GM23338 (cell line): ENCODE data around the gene UBXN10. TPM values are rescaled to one million over a fixed set of nuclear protein-coding genes. Genes with fewer than 3 reads are reported as not detected.

Experiments
- ATAC-seq: fragments of 200-7000 bp; cut with Tn5 transposase; 3 replicates; pipeline ENCODE4 v1.9.1; 2020
- DNase-seq: peaks from one replicate; pipeline ENCODE4 v3.0.0-alpha.2; 2015; ENCODE audit warnings: low spot score
- H2AFZ ChIP-seq: fragments of 200-600 bp; sonication (generic); 2 replicates; pipeline ENCODE4 v1.8.0; 2016; ENCODE audit warnings: antibody characterized with exemption, mild to moderate bottlenecking, moderate library complexity
- H3F3A ChIP-seq: fragments of 200-600 bp; sonication (generic); replicated peaks from 2 replicates; pipeline ENCODE4 v1.8.0; 2017; ENCODE audit warnings: antibody characterized with exemption, mixed run types, low read depth
- H3K27ac ChIP-seq: fragments of 200-600 bp; sonication (generic); 2 replicates; pipeline ENCODE4 v1.6.1; 2016; ENCODE audit warnings: low read depth
- H3K27me3 ChIP-seq: fragments of 200-600 bp; sonication (generic); 2 replicates; pipeline ENCODE4 v1.8.0; 2016; ENCODE audit warnings: mild to moderate bottlenecking, mixed run types, moderate library complexity; ENCODE audit not compliant: insufficient read depth
- H3K36me3 ChIP-seq: fragments of 200-600 bp; sonication (generic); 2 replicates; pipeline ENCODE4 v1.8.0; 2016; ENCODE audit warnings: mild to moderate bottlenecking; ENCODE audit not compliant: insufficient read depth
- H3K4me1 ChIP-seq: fragments of 200-600 bp; sonication (generic); 2 replicates; pipeline ENCODE4 v1.8.0; 2016; ENCODE audit warnings: mild to moderate bottlenecking, moderate library complexity; ENCODE audit not compliant: insufficient read depth
- H3K4me2 ChIP-seq: fragments of 200-600 bp; sonication (generic); 2 replicates; pipeline ENCODE4 v1.7.1; 2017; ENCODE audit warnings: mixed run types
- H3K4me3 ChIP-seq: fragments of 200-600 bp; sonication (generic); 2 replicates; pipeline ENCODE4 v1.6.1; 2016; ENCODE audit warnings: mixed run types
- H3K79me2 ChIP-seq: fragments of 200-600 bp; sonication (generic); replicated peaks from 2 replicates; pipeline ENCODE4 v1.8.0; 2017; ENCODE audit warnings: mild to moderate bottlenecking; ENCODE audit not compliant: insufficient read depth
- H3K9me2 ChIP-seq: fragments of 200-600 bp; sonication (generic); 2 replicates; pipeline ENCODE4 v1.8.0; 2017; ENCODE audit not compliant: insufficient read depth
- H4K20me1 ChIP-seq: fragments of 200-600 bp; sonication (generic); replicated peaks from 2 replicates; pipeline ENCODE4 v1.8.0; 2017; ENCODE audit warnings: mild to moderate bottlenecking; ENCODE audit not compliant: insufficient read depth
- H3K27ac Mint-ChIP-seq: 2 replicates; pipeline ENCODE4 v1.8.0; 2020; ENCODE audit warnings: inconsistent platforms, mild to moderate bottlenecking, moderate library complexity, mixed read lengths
- H3K27me3 Mint-ChIP-seq: 3 replicates; pipeline ENCODE4 v1.8.0; 2022; ENCODE audit warnings: low read depth, mild to moderate bottlenecking, moderate library complexity, mixed read lengths, inconsistent platforms; ENCODE audit not compliant: insufficient read depth, poor library complexity
- H3K36me3 Mint-ChIP-seq: 3 replicates; pipeline ENCODE4 v1.8.0; 2021; ENCODE audit warnings: low read depth, mild to moderate bottlenecking, inconsistent platforms, moderate library complexity, mixed read lengths
- H3K4me1 Mint-ChIP-seq: 3 replicates; pipeline ENCODE4 v1.8.0; 2020; ENCODE audit warnings: mild to moderate bottlenecking, inconsistent platforms, mixed read lengths
- H3K4me3 Mint-ChIP-seq: 3 replicates; pipeline ENCODE4 v1.8.0; 2021; ENCODE audit warnings: moderate library complexity, mild to moderate bottlenecking, inconsistent platforms, mixed read lengths
- H3K9me3 Mint-ChIP-seq: 3 replicates; pipeline ENCODE4 v1.8.0; 2020; ENCODE audit warnings: moderate library complexity, mild to moderate bottlenecking, inconsistent platforms, mixed read lengths
- EZH2phosphoT487 ChIP-seq: fragments of 200-600 bp; sonication (generic); IDR thresholded peaks from one replicate; pipeline ENCODE4 v1.8.1; 2018; ENCODE audit warnings: antibody characterized with exemption; ENCODE audit not compliant: unreplicated experiment
- JUNB ChIP-seq: IDR thresholded peaks from one replicate; pipeline ENCODE4 v1.6.1; 2016; ENCODE audit warnings: antibody characterized with exemption; ENCODE audit not compliant: unreplicated experiment
- STAT1 ChIP-seq: IDR thresholded peaks from one replicate; pipeline ENCODE4 v1.6.1; 2016; ENCODE audit warnings: antibody characterized with exemption; ENCODE audit not compliant: unreplicated experiment
- ZNF114 ChIP-seq: fragments of 250-450 bp; sonication (Bioruptor Pico); IDR thresholded peaks from 2 replicates; pipeline ENCODE4 v1.5.0; 2020; ENCODE audit warnings: mild to moderate bottlenecking, moderate library complexity
- ZNF331 ChIP-seq: fragments of 250-450 bp; sonication (Bioruptor Pico); IDR thresholded peaks from 2 replicates; pipeline ENCODE4 v1.5.0; 2020; ENCODE audit warnings: low read depth, mild to moderate bottlenecking, moderate library complexity
- polyA plus RNA-seq: library from polyadenylated mRNA; unstranded; fragments of >200 nt; fragmentation: Nextera tagmentation; extraction: Ambion mirVana; gene quantifications from 2 replicates; pipeline ENCODE4 v1.2.1, GENCODE V29; 2016
- total RNA-seq: library from RNA; depleted of rRNA; stranded (reverse); fragments of >200 nt; shearing (Covaris generic); gene quantifications from 2 replicates; pipeline ENCODE4 v1.2.3, GENCODE V29; 2014
- TF ChIP-seq, protein P1 (sequence below): fragments of 250-450 bp; sonication (Bioruptor Pico); IDR thresholded peaks from 2 replicates; pipeline ENCODE4 v1.5.0; 2020; ENCODE audit warnings: mild to moderate bottlenecking, moderate library complexity

UBXN10 gene
- total and polyA plus RNA-seq, 2 experiments from 2014 or later, result 0.27 to 0.69 TPM

DNA sequence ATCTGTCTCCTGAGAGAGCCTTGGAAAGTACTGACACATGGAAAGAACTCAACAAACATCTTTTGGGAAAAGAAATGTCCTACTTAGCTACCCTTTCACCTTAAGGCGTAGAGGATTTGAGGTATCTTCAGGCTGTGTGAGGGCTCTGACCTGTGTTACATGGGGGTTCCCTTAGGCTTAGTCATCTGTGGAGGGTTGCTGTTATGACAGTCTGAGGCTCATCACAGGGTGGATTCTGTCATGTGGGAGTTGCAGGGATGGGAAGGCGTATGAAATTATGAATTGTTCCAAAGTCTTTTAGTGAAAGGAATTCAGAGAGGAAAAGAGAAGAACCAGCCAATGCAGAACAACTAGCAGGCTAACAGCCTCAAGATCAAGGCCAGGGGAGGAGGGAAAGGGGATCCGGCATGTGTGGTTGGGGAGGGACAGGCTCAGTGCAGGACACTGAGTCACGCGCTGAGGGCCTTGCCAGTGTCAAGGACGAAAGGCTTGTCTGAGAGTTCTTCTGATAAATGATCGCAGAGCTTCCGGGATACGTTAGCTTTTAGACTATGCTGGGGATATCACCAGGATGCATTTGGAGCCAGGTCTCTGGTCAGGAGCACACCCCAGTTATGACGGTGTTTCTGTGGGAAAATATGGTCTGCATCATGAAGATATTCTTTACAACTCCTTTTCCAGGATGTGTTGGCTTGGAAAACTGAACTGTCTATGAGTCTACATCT, 25.0 kb downstream of the UBXN10 start:
- Histone ChIP-seq H3K36me3 (no peaks in the 10 kb centered on the region), H3K4me1 (peaks cover 12% of the 10 kb centered on the region), H3K9me2 (no peaks in the 10 kb centered on the region), H3K27ac (no peak overlapping the region), H2AFZ (no peak overlapping the region), H3K27me3 (no peaks in the 10 kb centered on the region), H4K20me1 (no peaks in the 10 kb centered on the region), H3F3A (no peaks in the 10 kb centered on the region), H3K4me2 (no peak overlapping the region), H3K79me2 (no peaks in the 10 kb centered on the region), H3K4me3 (no peak overlapping the region)
- DNase-seq (no peak), ATAC-seq (no peak)
- Mint-ChIP-seq H3K27ac (no peak overlapping the region), H3K9me3 (no peaks in the 10 kb centered on the region), H3K4me3 (no peak overlapping the region), H3K27me3 (peaks cover 9% of the 10 kb centered on the region), H3K4me1 (peaks cover 10% of the 10 kb centered on the region), H3K36me3 (no peaks in the 10 kb centered on the region)
- TF ChIP-seq ZNF114 (CRISPR knock-in tag), result no peak
- TF ChIP-seq, protein P1, sequence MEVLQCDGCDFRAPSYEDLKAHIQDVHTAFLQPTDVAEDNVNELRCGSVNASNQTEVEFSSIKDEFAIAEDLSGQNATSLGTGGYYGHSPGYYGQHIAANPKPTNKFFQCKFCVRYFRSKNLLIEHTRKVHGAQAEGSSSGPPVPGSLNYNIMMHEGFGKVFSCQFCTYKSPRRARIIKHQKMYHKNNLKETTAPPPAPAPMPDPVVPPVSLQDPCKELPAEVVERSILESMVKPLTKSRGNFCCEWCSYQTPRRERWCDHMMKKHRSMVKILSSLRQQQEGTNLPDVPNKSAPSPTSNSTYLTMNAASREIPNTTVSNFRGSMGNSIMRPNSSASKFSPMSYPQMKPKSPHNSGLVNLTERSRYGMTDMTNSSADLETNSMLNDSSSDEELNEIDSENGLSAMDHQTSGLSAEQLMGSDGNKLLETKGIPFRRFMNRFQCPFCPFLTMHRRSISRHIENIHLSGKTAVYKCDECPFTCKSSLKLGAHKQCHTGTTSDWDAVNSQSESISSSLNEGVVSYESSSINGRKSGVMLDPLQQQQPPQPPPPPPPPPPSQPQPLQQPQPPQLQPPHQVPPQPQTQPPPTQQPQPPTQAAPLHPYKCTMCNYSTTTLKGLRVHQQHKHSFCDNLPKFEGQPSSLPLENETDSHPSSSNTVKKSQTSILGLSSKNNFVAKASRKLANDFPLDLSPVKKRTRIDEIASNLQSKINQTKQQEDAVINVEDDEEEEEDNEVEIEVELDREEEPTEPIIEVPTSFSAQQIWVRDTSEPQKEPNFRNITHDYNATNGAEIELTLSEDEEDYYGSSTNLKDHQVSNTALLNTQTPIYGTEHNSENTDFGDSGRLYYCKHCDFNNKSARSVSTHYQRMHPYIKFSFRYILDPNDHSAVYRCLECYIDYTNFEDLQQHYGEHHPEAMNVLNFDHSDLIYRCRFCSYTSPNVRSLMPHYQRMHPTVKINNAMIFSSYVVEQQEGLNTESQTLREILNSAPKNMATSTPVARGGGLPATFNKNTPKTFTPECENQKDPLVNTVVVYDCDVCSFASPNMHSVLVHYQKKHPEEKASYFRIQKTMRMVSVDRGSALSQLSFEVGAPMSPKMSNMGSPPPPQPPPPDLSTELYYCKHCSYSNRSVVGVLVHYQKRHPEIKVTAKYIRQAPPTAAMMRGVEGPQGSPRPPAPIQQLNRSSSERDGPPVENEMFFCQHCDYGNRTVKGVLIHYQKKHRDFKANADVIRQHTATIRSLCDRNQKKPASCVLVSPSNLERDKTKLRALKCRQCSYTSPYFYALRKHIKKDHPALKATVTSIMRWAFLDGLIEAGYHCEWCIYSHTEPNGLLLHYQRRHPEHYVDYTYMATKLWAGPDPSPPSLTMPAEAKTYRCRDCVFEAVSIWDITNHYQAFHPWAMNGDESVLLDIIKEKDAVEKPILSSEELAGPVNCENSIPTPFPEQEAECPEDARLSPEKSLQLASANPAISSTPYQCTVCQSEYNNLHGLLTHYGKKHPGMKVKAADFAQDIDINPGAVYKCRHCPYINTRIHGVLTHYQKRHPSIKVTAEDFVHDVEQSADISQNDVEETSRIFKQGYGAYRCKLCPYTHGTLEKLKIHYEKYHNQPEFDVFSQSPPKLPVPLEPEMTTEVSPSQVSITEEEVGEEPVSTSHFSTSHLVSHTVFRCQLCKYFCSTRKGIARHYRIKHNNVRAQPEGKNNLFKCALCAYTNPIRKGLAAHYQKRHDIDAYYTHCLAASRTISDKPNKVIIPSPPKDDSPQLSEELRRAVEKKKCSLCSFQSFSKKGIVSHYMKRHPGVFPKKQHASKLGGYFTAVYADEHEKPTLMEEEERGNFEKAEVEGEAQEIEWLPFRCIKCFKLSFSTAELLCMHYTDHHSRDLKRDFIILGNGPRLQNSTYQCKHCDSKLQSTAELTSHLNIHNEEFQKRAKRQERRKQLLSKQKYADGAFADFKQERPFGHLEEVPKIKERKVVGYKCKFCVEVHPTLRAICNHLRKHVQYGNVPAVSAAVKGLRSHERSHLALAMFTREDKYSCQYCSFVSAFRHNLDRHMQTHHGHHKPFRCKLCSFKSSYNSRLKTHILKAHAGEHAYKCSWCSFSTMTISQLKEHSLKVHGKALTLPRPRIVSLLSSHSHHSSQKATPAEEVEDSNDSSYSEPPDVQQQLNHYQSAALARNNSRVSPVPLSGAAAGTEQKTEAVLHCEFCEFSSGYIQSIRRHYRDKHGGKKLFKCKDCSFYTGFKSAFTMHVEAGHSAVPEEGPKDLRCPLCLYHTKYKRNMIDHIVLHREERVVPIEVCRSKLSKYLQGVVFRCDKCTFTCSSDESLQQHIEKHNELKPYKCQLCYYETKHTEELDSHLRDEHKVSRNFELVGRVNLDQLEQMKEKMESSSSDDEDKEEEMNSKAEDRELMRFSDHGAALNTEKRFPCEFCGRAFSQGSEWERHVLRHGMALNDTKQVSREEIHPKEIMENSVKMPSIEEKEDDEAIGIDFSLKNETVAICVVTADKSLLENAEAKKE (CRISPR knock-in tag), result no peak

DNA sequence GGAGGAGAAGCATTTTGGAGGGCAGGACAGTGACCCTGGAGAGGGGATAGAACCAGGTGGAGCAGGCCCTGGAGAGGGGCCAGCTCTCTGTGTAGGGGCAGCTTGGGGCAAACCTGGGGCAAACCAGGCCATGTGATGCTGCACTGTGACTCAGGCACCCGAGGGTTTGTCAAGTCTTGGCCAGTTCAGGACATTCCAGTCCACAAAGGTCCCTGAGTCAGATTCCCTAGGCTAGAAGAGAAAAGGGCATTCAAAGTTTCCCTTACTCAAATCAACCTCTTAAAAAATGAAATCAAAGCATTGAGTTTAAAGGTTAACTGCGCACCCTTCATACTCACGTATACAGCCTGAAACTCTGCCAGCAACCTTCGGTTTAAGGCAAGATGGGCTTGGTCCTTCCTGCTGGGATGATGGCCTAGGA, 25.6 kb downstream of the UBXN10 start:
- Mint-ChIP-seq H3K36me3 (peaks cover 2% of the 10 kb centered on the region; the same call in 1 of the 3 replicates), H3K4me3 (no peak overlapping the region), H3K9me3 (peaks cover 3% of the 10 kb centered on the region; the same call in 2 of the 3 replicates), H3K27ac (no peak overlapping the region), H3K27me3 (peaks cover 9% of the 10 kb centered on the region), H3K4me1 (peaks cover 10% of the 10 kb centered on the region)
- H4K20me1 ChIP-seq, result no peaks in the 10 kb centered on the region
- H3K27me3 ChIP-seq, result no peaks in the 10 kb centered on the region
- H3K4me3 ChIP-seq, result no peak overlapping the region
- DNase-seq, result no peak
- H3F3A ChIP-seq, result no peaks in the 10 kb centered on the region
- no peak overlapping the region for H2AFZ ChIP-seq
- no peaks in the 10 kb centered on the region for H3K36me3 ChIP-seq
- H3K4me2 ChIP-seq, result no peak overlapping the region
- H3K79me2 ChIP-seq, result no peaks in the 10 kb centered on the region
- H3K4me1 ChIP-seq, result peaks cover 12% of the 10 kb centered on the region
- no peak overlapping the region for H3K27ac ChIP-seq
- ATAC-seq, result no peak
- no peaks in the 10 kb centered on the region for H3K9me2 ChIP-seq
- TF ChIP-seq JUNB (no peak), ZNF331 (no peak), EZH2phosphoT487 (no peak), STAT1 (no peak)
- TF ChIP-seq, protein P1 (CRISPR knock-in tag), result no peak
